Stimulated activated CD8-positive, alpha-beta memory T cell treated with anti-CD3 and anti-CD28 coated beads, Interleukin-7, amount 100 ng/mL, for 1 hour (primary cell): ENCODE data around the gene FGF19.

Experiments used
- DNase-seq, 2 donors: peaks; one replicate each; pipeline ENCODE4 v3.0.0-alpha.2; 2020; ENCODE audit warnings: low read depth in 2 of 2

Gene FGF19

GRCh38 chr11:69703768-69704507, at the start of gene FGF19:
Gene FGF19 (minus strand): TSS chr11:69704022. CDS start chr11:69703876, 146 bp downstream.
- no peak for DNase-seq

- no peak for DNase-seq
Observed at GRCh38 chr11:69752890-69753289, 49.1 kb upstream of the FGF19 start.

GRCh38 chr11:69750875-69751597, 47.2 kb upstream of the FGF19 start:
- DNase-seq, result no peak

- DNase-seq, result no peak
Observed at GRCh38 chr11:69750108-69750850, 46.5 kb upstream of the FGF19 start.

- DNase-seq, result no peak
Observed at GRCh38 chr11:69748637-69749036, 44.8 kb upstream of the FGF19 start.

- no peak for DNase-seq
Observed at GRCh38 chr11:69746752-69747742, 43.2 kb upstream of the FGF19 start.

- DNase-seq, result no peak
Observed at GRCh38 chr11:69746140-69746539, 42.3 kb upstream of the FGF19 start.

GRCh38 chr11:69745201-69745600, 41.4 kb upstream of the FGF19 start:
- DNase-seq, result no peak

GRCh38 chr11:69744435-69744834, 40.6 kb upstream of the FGF19 start:
- DNase-seq, result no peak

GRCh38 chr11:69734841-69735240, 31.0 kb upstream of the FGF19 start:
- DNase-seq, result no peak

GRCh38 chr11:69734367-69734766, 30.5 kb upstream of the FGF19 start:
- DNase-seq, result no peak

GRCh38 chr11:69732910-69733309, 29.1 kb upstream of the FGF19 start:
- DNase-seq, result no peak

GRCh38 chr11:69731110-69731509, 27.3 kb upstream of the FGF19 start:
- no peak for DNase-seq

GRCh38 chr11:69730500-69730899, 26.7 kb upstream of the FGF19 start:
- DNase-seq, result no peak

GRCh38 chr11:69729252-69729651, 25.4 kb upstream of the FGF19 start:
- no peak for DNase-seq

GRCh38 chr11:69727266-69727665, 23.4 kb upstream of the FGF19 start:
- DNase-seq, result no peak

- DNase-seq, result no peak
Observed at GRCh38 chr11:69726481-69726880, 22.7 kb upstream of the FGF19 start.

GRCh38 chr11:69726019-69726418, 22.2 kb upstream of the FGF19 start:
- DNase-seq, result no peak

- no peak for DNase-seq
Observed at GRCh38 chr11:69721745-69722144, 17.9 kb upstream of the FGF19 start.

GRCh38 chr11:69721106-69721505, 17.3 kb upstream of the FGF19 start:
- DNase-seq, result no peak

GRCh38 chr11:69718912-69719311, 15.1 kb upstream of the FGF19 start:
- DNase-seq, result no peak
